T-helper 1 cell treated with Interleukin-12 subunit alpha and Interleukin-12 subunit beta and Interleukin-4 antibody, amounts not matched to agents 30 μg/mL and 1 μg/mL, for 36 hours (primary cell): Measurements from ENCODE around the gene HIPK2.

Source experiments
- H3K27ac Mint-ChIP-seq: one replicate; pipeline ENCODE4 v1.8.0; 2021; ENCODE audit warnings: mild to moderate bottlenecking, mixed read lengths
- H3K27me3 Mint-ChIP-seq: one replicate; pipeline ENCODE4 v1.8.0; 2021; ENCODE audit warnings: low read depth, mixed read lengths
- H3K36me3 Mint-ChIP-seq: one replicate; pipeline ENCODE4 v1.8.0; 2021; ENCODE audit warnings: low read depth, mixed read lengths
- H3K4me1 Mint-ChIP-seq: one replicate; pipeline ENCODE4 v1.8.0; 2021; ENCODE audit warnings: low read depth, mixed read lengths
- H3K4me3 Mint-ChIP-seq: one replicate; pipeline ENCODE4 v1.8.0; 2021; ENCODE audit warnings: mild to moderate bottlenecking, moderate library complexity, mixed read lengths
- H3K9me3 Mint-ChIP-seq: one replicate; pipeline ENCODE4 v1.8.0; 2021; ENCODE audit warnings: mixed read lengths

Gene HIPK2

DNA sequence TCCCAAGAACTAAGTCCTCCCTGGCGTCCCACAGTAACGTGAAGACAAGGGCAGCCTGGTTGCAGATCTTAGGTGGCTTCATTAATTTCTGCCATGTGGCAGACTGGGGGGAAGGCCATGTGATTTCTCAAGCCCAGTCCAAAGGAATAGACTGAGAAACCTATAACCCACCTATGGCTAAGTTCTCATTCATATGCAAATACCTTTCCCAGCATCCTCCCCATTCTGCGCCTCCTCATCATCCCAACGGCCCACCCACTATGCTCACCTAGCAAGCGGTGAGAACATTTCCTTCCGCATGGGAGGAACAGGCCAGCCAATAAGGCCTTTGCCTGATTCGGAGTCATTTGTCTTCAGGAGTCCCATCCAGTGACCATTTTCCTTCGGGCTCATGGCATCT is 262.5 kb downstream of the HIPK2 start:
- Mint-ChIP-seq H3K4me1 (no peaks in the 10 kb centered on the region), H3K9me3 (no peaks in the 10 kb centered on the region), H3K36me3 (no peaks in the 10 kb centered on the region), H3K27me3 (peaks cover 4% of the 10 kb centered on the region), H3K4me3 (no peak overlapping the region), H3K27ac (no peak overlapping the region)
